RWPE1 (cell line): Measurements from ENCODE around the gene NOP14.

ENCODE experiments used
- CTCF ChIA-PET: fragments of 350-600 bp; sonication (Branson Sonifier 250); formaldehyde crosslinking; extraction: SDS; loops from one replicate; lab custom pipeline; 2021; lab: Yijun Ruan, JAX
- POLR2A ChIA-PET: fragments of 400-600 bp; formaldehyde crosslinking; extraction: SDS; loops from one replicate; lab custom pipeline; 2020; ENCODE audit warnings: antibody characterized with exemption; ENCODE audit not compliant: low non-redundant PET; lab: Yijun Ruan, JAX
- DNase-seq: peaks from one replicate; pipeline ENCODE4 v3.0.0; 2012; ENCODE audit warnings: low spot score
- H3K27ac ChIP-seq: fragments of 450-650 bp; 2 replicates; pipeline ENCODE4 v1.5.1; 2017
- CTCF ChIP-seq: fragments of 450-650 bp; conservative IDR thresholded peaks from 2 replicates; pipeline ENCODE4 v1.5.1; 2017; ENCODE audit warnings: low read depth, mild to moderate bottlenecking

NOP14 gene

GRCh38 chr4:2906218-2906617, 57.0 kb downstream of the NOP14 start:
- ChIA-PET POLR2A (no interaction called here), CTCF (no interaction called here)
- no peak overlapping the region for H3K27ac ChIP-seq

GRCh38 chr4:2905544-2905943, 57.7 kb downstream of the NOP14 start:
- DNase-seq: no peak
- ChIA-PET POLR2A (no interaction called here), CTCF (no interaction called here)
- TF ChIP-seq CTCF: no peak
- H3K27ac ChIP-seq: no peak overlapping the region

More at GRCh38 chr4:2906218-2906617, 57.0 kb downstream of the NOP14 start:
- TF ChIP-seq CTCF: no peak
- no peak for DNase-seq

GRCh38 chr4:2902126-2902525, 61.1 kb downstream of the NOP14 start:
- H3K27ac ChIP-seq: no peak overlapping the region
- no peak for TF ChIP-seq CTCF
- DNase-seq: no peak
- CTCF ChIA-PET: interaction anchor here (0.6 kb wide), 1 partner anchor 149 kb away, joined by 4 read pairs; no protein-coding TSS in a partner anchor
- POLR2A ChIA-PET: no interaction called here

- POLR2A ChIA-PET: no interaction called here
- DNase-seq: no peak
- TF ChIP-seq CTCF: no peak
- CTCF ChIA-PET: interaction anchor here (0.6 kb wide), 1 partner anchor 349 kb away, joined by 4 read pairs; no protein-coding TSS in a partner anchor
- no peak overlapping the region for H3K27ac ChIP-seq
Measured at GRCh38 chr4:2901186-2901585, 62.0 kb downstream of the NOP14 start.

- ChIA-PET POLR2A (no interaction called here), CTCF (interaction anchor here (0.6 kb wide), 1 partner anchor 348 kb away, joined by 4 read pairs; no protein-coding TSS in a partner anchor)
Measured at GRCh38 chr4:2900741-2901140, 62.5 kb downstream of the NOP14 start.

GRCh38 chr4:2898001-2898400, 65.2 kb downstream of the NOP14 start:
- no peak for TF ChIP-seq CTCF
- DNase-seq: no peak
- H3K27ac ChIP-seq: no peak overlapping the region
- ChIA-PET POLR2A (no interaction called here), CTCF (no interaction called here)

More at GRCh38 chr4:2900741-2901140, 62.5 kb downstream of the NOP14 start:
- no peak for TF ChIP-seq CTCF
- H3K27ac ChIP-seq: no peak overlapping the region
- no peak for DNase-seq

GRCh38 chr4:2893772-2894171, 69.4 kb downstream of the NOP14 start:
- ChIA-PET CTCF (no interaction called here), POLR2A (no interaction called here)
- no peak for DNase-seq

More at GRCh38 chr4:2893772-2894171, 69.4 kb downstream of the NOP14 start:
- no peak for TF ChIP-seq CTCF
- no peak overlapping the region for H3K27ac ChIP-seq
